Upper lobe of left lung (tissue), 6 donors: ENCODE measurements around the gene MYOM3. TPM values are rescaled to one million over a fixed set of nuclear protein-coding genes. Genes with fewer than 3 reads are reported as not detected.
"Not testable (repeated sequence)": the region's sequence is repeated elsewhere in the genome, so short reads cannot be mapped to it uniquely, and the experiment has no call there.

Experiments
- ATAC-seq, 2 donors: fragments of 200-7000 bp; cut with Tn5 transposase; one replicate each; pipeline ENCODE4 v1.9.1; 2022; ENCODE audit warnings: mild to moderate bottlenecking in 2 of 2, moderate library complexity in 2 of 2; ENCODE audit not compliant: low FRiP score in 2 of 2
- DNase-seq, 2 donors: peaks; one replicate each; pipeline ENCODE4 v3.0.0-alpha.2; 2019 to 2020
- H3K27ac ChIP-seq, 4 donors: fragments of 200-600 bp; sonication (generic); one replicate each; pipeline ENCODE4 v1.5.1; 2016 to 2019
- H3K27me3 ChIP-seq, 4 donors: fragments of 200-600 bp; sonication (generic); one replicate each; pipeline ENCODE4 v1.5.1; 2017 to 2019
- H3K36me3 ChIP-seq, 4 donors: fragments of 200-600 bp; sonication (generic); one replicate each; pipeline ENCODE4 v1.5.1; 2016 to 2019
- H3K4me1 ChIP-seq, 4 donors: fragments of 200-600 bp; sonication (generic); one replicate each; pipeline ENCODE4 v1.5.1; 2018 to 2019
- H3K4me3 ChIP-seq, 4 donors: fragments of 200-600 bp; sonication (generic); one replicate each; pipeline ENCODE4 v1.5.1; 2017 to 2019; ENCODE audit warnings: mild to moderate bottlenecking in 2 of 4, moderate library complexity in 1 of 4
- H3K9me3 ChIP-seq, 4 donors: fragments of 200-600 bp; sonication (generic); one replicate each; pipeline ENCODE4 v1.5.1; 2018 to 2019
- EP300 ChIP-seq, 4 donors: sonication (generic); formaldehyde crosslinking; IDR thresholded peaks; one replicate each; pipeline ENCODE4 v1.5.1; 2017; ENCODE audit warnings: antibody characterized with exemption in 4 of 4, control low read depth in 2 of 4
- POLR2A ChIP-seq, 4 donors: fragments of 450-650 bp; IDR thresholded peaks; one replicate each; pipeline ENCODE4 v1.5.1; 2016 to 2017; ENCODE audit warnings: antibody characterized with exemption in 4 of 4, mild to moderate bottlenecking in 2 of 4
- POLR2AphosphoS5 ChIP-seq, 2 donors: sonication (generic); formaldehyde crosslinking; IDR thresholded peaks; one replicate each; pipeline ENCODE4 v1.5.1; 2017; ENCODE audit warnings: antibody characterized with exemption in 2 of 2
- WGBS, 2 donors: methylation state at CpG; one replicate each; pipeline ENCODE4 v1.1.5; 2017 to 2018; 5-methylcytosine and 5-hydroxymethylcytosine counted together
- total RNA-seq, 6 donors: library from RNA; depleted of rRNA in 4 of 6; stranded (reverse); fragments of >200 nt in 4 of 6; gene quantifications; one replicate each; pipeline versions ENCODE4 v1.1.0 to v1.2.1, GENCODE V29; 2016 to 2021
- TF ChIP-seq, protein P1 (sequence below), 6 experiments: fragments of 450-650 bp in 4 of 6; fragments of 200-600 bp in 2 of 6; sonication (generic) in 2 of 6; IDR thresholded peaks; one replicate each; pipeline ENCODE4 v1.5.1; 2016 to 2019; ENCODE audit warnings: antibody characterized with exemption in 6 of 6
- donor health status: DM: no; HTN: no; CAD: no; lungs with moderate emphysema.
- donor health status: DM: no; HTN: yes; CAD: no; lungs with severe emphysema.

Gene MYOM3
- total RNA-seq, 6 donors from 2014 or later: 0.11 to 0.20 (median 0.15) TPM; not detected in 3

DNA sequence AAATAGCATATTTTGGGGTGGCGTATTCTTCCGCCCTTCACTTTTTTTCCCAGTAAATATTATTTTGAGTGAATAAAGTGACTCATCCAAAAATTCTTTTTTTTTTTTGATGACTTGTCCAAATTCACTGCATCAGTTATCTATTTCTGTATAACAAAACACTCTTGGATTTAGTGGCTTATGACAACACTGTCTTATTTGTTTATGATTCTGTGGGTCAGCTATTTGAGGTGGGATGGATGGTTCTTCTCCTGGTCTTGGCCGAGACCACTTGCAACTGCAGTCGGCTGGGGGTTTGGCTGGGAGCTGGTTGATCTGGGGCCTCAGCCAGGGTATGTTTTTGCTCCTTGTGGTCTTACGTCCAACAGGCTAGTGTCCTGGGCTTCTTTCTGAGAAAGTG, 91.9 kb downstream of the MYOM3 start:
- peak in 1 of 2 donors; percentile 69 for ATAC-seq
- DNase-seq: no peak
- H3K36me3 ChIP-seq: no peaks in the 10 kb centered on the region
- WGBS, 2 donors: 74 to 88% methylated on average over 5 of the region's 5 CpGs
- H3K27ac ChIP-seq: peak overlapping the region; percentile 83 to 89 (median 84)
- no peak overlapping the region for H3K4me3 ChIP-seq
- H3K4me1 ChIP-seq: peaks cover 22 to 39% (median 32%) of the 10 kb centered on the region in 4 donors
- H3K27me3 ChIP-seq: no peaks in the 10 kb centered on the region
- no peak for TF ChIP-seq POLR2A (IDR thresholded peaks at IDR 0.05)
- no peak for TF ChIP-seq EP300 (IDR thresholded peaks at IDR 0.05)
- TF ChIP-seq, protein P1, sequence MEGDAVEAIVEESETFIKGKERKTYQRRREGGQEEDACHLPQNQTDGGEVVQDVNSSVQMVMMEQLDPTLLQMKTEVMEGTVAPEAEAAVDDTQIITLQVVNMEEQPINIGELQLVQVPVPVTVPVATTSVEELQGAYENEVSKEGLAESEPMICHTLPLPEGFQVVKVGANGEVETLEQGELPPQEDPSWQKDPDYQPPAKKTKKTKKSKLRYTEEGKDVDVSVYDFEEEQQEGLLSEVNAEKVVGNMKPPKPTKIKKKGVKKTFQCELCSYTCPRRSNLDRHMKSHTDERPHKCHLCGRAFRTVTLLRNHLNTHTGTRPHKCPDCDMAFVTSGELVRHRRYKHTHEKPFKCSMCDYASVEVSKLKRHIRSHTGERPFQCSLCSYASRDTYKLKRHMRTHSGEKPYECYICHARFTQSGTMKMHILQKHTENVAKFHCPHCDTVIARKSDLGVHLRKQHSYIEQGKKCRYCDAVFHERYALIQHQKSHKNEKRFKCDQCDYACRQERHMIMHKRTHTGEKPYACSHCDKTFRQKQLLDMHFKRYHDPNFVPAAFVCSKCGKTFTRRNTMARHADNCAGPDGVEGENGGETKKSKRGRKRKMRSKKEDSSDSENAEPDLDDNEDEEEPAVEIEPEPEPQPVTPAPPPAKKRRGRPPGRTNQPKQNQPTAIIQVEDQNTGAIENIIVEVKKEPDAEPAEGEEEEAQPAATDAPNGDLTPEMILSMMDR (IDR thresholded peaks at IDR 0.05): no peak
- TF ChIP-seq POLR2AphosphoS5 (IDR thresholded peaks at IDR 0.05): no peak
- H3K9me3 ChIP-seq: no peaks in the 10 kb centered on the region

DNA sequence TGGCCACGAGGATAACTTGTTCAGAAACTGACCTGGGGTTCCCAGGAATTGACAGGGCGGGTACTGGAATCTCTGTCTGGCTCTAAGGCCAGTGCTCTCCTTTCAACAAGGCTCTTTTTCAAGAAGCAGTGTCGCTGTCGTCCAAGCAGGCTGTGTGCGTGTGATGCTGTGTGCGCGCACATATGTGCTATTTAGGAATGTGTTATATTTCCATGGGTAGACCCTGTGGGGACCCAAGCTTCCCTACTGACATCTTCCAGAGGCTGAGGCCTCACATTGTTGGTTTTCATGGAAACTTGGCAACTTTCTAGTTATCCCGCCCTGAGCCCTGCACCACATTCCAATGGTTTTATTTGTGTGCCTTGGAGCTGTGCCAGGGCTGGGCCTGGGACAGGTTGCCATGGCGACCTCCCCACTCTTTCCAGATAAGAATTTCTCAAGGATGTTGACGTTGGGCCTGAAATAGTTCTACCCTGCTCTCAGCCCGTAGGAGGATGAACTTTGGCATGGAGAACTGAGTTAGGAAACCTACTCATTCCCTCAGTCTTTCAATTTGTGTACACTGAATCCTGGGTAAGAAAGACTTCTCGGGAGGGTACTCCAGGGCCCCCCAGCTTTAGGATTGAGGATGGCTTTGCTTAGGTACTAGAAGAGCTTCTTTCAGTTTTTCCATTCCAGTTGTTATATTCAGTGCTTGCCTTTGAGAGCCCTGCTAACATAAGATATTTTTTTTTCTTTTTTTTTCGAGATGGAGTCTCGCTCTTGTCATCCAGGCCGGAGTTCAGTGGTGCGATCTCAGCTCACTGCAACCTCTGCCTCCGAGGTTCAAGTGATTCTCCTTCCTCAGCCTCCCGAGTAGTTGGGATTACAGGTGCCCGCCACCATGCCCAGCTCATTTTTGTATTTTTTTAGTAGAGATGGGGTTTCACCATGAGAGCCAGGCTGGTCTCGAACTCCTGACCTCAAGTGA, 93.0 kb downstream of the MYOM3 start:
- TF ChIP-seq EP300 (IDR thresholded peaks at IDR 0.05): peak in 3 of 4 donors; percentile 19 to 86 (median 28)
- TF ChIP-seq, protein P1 (IDR thresholded peaks at IDR 0.05): peak in 1 of 6 experiments; percentile 10
- TF ChIP-seq POLR2A (IDR thresholded peaks at IDR 0.05): peak in 1 of 4 donors; percentile 24
- TF ChIP-seq POLR2AphosphoS5 (IDR thresholded peaks at IDR 0.05): peak; percentile 76 to 84
- peak; percentile 90 to 91 for ATAC-seq
- Histone ChIP-seq H3K4me1 (peaks cover 22 to 39% (median 32%) of the 10 kb centered on the region in 4 donors), H3K36me3 (no peaks in the 10 kb centered on the region), H3K27ac (peak overlapping the region; percentile 83 to 89 (median 84)), H3K27me3 (no peaks in the 10 kb centered on the region), H3K9me3 (no peaks in the 10 kb centered on the region), H3K4me3 (no peak overlapping the region)
- 42 to 50% methylated on average over 20 of the region's 20 CpGs for WGBS, 2 donors
- DNase-seq: peak; percentile 94 to 96

- WGBS, 2 donors: 52% methylated on average over 6 of the region's 6 CpGs
- no peaks in the 10 kb centered on the region for H3K9me3 ChIP-seq
- DNase-seq: no peak
- TF ChIP-seq POLR2A (IDR thresholded peaks at IDR 0.05): no peak
- TF ChIP-seq, protein P1 (IDR thresholded peaks at IDR 0.05): no peak
- no peak for TF ChIP-seq EP300 (IDR thresholded peaks at IDR 0.05)
- no peak for TF ChIP-seq POLR2AphosphoS5 (IDR thresholded peaks at IDR 0.05)
- H3K4me3 ChIP-seq: no peak overlapping the region
- peaks cover 19 to 34% (median 22%) of the 10 kb centered on the region in 4 donors for H3K4me1 ChIP-seq
- no peaks in the 10 kb centered on the region for H3K36me3 ChIP-seq
- ATAC-seq: peak in 1 of 2 donors; percentile 68
- peak overlapping the region; percentile 12 to 53 (median 30) for H3K27ac ChIP-seq
- H3K27me3 ChIP-seq: no peaks in the 10 kb centered on the region
These were observed 96.4 kb downstream of the MYOM3 start for GRCh38 chr1:24015221-24016210.

- whole genome bisulfite sequencing, 2 donors: 94 to 100% methylated on average over 8 of the region's 8 CpGs
- H3K27me3 ChIP-seq: not testable (repeated sequence)
These were observed 99.1 kb downstream of the MYOM3 start for GRCh38 chr1:24012878-24013277.

More at GRCh38 chr1:24012878-24013277, 99.1 kb downstream of the MYOM3 start:
- H3K27ac ChIP-seq, DNase-seq, H3K4me3 ChIP-seq, H3K9me3 ChIP-seq, ATAC-seq, H3K36me3 ChIP-seq: not testable (repeated sequence)
- peaks cover 1 to 14% (median 9%) of the 10 kb centered on the region in 4 donors for H3K4me1 ChIP-seq
